ENCODE measurements around the gene PLCB2.

The PLCB2 gene

GRCh38 chr15:40282147-40282868 lies 25.4 kb downstream of the PLCB2 start (continued):
- TF ChIP-seq, protein P1, sequence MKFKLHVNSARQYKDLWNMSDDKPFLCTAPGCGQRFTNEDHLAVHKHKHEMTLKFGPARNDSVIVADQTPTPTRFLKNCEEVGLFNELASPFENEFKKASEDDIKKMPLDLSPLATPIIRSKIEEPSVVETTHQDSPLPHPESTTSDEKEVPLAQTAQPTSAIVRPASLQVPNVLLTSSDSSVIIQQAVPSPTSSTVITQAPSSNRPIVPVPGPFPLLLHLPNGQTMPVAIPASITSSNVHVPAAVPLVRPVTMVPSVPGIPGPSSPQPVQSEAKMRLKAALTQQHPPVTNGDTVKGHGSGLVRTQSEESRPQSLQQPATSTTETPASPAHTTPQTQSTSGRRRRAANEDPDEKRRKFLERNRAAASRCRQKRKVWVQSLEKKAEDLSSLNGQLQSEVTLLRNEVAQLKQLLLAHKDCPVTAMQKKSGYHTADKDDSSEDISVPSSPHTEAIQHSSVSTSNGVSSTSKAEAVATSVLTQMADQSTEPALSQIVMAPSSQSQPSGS (tag by site-specific recombination; IDR thresholded peaks at IDR 0.05; ENCODE audit: low read depth), result no peak
- peak; percentile 68 for TF ChIP-seq ZNF335 (tag by site-specific recombination; conservative IDR thresholded peaks at IDR 0.05)
- TF ChIP-seq EGR2 (tag by site-specific recombination; IDR thresholded peaks at IDR 0.05; ENCODE audit: low read depth), result 0 out of 2 replicates have a peak, but pooled peaks have one; percentile 22
- no peak for TF ChIP-seq MYNN (tag by site-specific recombination; IDR thresholded peaks at IDR 0.05; ENCODE audit: borderline replicate concordance)
- no peak for TF ChIP-seq SP3 (tag by site-specific recombination; IDR thresholded peaks at IDR 0.05)
- TF ChIP-seq ZNF549 (tag by site-specific recombination; IDR thresholded peaks at IDR 0.05), result no peak
- no peak; the same call in 1 of the 2 replicates for TF ChIP-seq WT1 (tag by site-specific recombination; IDR thresholded peaks at IDR 0.05)
- 0 out of 2 replicates have a peak, but pooled peaks have one; percentile 28 for TF ChIP-seq KLF8 (tag by site-specific recombination; IDR thresholded peaks at IDR 0.05)
- TF ChIP-seq ZNF239 (tag by site-specific recombination; IDR thresholded peaks at IDR 0.05), result no peak
- TF ChIP-seq PRDM4 (tag by site-specific recombination; IDR thresholded peaks at IDR 0.05), result no peak
- TF ChIP-seq ZIC2 (tag by site-specific recombination; IDR thresholded peaks at IDR 0.05), result no peak
- no peak for TF ChIP-seq ZNF777 (tag by site-specific recombination; IDR thresholded peaks at IDR 0.05; ENCODE audit: borderline replicate concordance)
- TF ChIP-seq, protein P2, sequence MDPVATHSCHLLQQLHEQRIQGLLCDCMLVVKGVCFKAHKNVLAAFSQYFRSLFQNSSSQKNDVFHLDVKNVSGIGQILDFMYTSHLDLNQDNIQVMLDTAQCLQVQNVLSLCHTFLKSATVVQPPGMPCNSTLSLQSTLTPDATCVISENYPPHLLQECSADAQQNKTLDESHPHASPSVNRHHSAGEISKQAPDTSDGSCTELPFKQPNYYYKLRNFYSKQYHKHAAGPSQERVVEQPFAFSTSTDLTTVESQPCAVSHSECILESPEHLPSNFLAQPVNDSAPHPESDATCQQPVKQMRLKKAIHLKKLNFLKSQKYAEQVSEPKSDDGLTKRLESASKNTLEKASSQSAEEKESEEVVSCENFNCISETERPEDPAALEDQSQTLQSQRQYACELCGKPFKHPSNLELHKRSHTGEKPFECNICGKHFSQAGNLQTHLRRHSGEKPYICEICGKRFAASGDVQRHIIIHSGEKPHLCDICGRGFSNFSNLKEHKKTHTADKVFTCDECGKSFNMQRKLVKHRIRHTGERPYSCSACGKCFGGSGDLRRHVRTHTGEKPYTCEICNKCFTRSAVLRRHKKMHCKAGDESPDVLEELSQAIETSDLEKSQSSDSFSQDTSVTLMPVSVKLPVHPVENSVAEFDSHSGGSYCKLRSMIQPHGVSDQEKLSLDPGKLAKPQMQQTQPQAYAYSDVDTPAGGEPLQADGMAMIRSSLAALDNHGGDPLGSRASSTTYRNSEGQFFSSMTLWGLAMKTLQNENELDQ (tag by site-specific recombination; IDR thresholded peaks at IDR 0.05; ENCODE audit: low read depth), result no peak
- TF ChIP-seq, protein P3, sequence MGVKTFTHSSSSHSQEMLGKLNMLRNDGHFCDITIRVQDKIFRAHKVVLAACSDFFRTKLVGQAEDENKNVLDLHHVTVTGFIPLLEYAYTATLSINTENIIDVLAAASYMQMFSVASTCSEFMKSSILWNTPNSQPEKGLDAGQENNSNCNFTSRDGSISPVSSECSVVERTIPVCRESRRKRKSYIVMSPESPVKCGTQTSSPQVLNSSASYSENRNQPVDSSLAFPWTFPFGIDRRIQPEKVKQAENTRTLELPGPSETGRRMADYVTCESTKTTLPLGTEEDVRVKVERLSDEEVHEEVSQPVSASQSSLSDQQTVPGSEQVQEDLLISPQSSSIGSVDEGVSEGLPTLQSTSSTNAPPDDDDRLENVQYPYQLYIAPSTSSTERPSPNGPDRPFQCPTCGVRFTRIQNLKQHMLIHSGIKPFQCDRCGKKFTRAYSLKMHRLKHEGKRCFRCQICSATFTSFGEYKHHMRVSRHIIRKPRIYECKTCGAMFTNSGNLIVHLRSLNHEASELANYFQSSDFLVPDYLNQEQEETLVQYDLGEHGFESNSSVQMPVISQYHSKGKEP (tag by site-specific recombination; IDR thresholded peaks at IDR 0.05), result no peak
- TF ChIP-seq PRDM1 (tag by site-specific recombination; IDR thresholded peaks at IDR 0.05), result no peak
- no peak for TF ChIP-seq ZNF658 (tag by site-specific recombination; IDR thresholded peaks at IDR 0.05)
- TF ChIP-seq ZNF692 (tag by site-specific recombination; IDR thresholded peaks at IDR 0.05), result peak; percentile 37; the same call in 1 of the 2 replicates
- TF ChIP-seq, protein P4, sequence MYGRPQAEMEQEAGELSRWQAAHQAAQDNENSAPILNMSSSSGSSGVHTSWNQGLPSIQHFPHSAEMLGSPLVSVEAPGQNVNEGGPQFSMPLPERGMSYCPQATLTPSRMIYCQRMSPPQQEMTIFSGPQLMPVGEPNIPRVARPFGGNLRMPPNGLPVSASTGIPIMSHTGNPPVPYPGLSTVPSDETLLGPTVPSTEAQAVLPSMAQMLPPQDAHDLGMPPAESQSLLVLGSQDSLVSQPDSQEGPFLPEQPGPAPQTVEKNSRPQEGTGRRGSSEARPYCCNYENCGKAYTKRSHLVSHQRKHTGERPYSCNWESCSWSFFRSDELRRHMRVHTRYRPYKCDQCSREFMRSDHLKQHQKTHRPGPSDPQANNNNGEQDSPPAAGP (tag by site-specific recombination; IDR thresholded peaks at IDR 0.05), result 0 out of 2 replicates have a peak, but pooled peaks have one; percentile 50
- TF ChIP-seq, protein P5, sequence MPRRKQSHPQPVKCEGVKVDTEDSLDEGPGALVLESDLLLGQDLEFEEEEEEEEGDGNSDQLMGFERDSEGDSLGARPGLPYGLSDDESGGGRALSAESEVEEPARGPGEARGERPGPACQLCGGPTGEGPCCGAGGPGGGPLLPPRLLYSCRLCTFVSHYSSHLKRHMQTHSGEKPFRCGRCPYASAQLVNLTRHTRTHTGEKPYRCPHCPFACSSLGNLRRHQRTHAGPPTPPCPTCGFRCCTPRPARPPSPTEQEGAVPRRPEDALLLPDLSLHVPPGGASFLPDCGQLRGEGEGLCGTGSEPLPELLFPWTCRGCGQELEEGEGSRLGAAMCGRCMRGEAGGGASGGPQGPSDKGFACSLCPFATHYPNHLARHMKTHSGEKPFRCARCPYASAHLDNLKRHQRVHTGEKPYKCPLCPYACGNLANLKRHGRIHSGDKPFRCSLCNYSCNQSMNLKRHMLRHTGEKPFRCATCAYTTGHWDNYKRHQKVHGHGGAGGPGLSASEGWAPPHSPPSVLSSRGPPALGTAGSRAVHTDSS (tag by site-specific recombination; IDR thresholded peaks at IDR 0.05), result no peak
- TF ChIP-seq ZBTB17 (tag by site-specific recombination; IDR thresholded peaks at IDR 0.05), result peak; percentile 72
- TF ChIP-seq KLF1 (tag by site-specific recombination; IDR thresholded peaks at IDR 0.05), result no peak
- TF ChIP-seq REPIN1 (tag by site-specific recombination; IDR thresholded peaks at IDR 0.05; ENCODE audit: low read depth), result no peak
- TF ChIP-seq ZNF76 (tag by site-specific recombination; IDR thresholded peaks at IDR 0.05; ENCODE audit: borderline replicate concordance, low read depth), result no peak
- TF ChIP-seq, protein P6, sequence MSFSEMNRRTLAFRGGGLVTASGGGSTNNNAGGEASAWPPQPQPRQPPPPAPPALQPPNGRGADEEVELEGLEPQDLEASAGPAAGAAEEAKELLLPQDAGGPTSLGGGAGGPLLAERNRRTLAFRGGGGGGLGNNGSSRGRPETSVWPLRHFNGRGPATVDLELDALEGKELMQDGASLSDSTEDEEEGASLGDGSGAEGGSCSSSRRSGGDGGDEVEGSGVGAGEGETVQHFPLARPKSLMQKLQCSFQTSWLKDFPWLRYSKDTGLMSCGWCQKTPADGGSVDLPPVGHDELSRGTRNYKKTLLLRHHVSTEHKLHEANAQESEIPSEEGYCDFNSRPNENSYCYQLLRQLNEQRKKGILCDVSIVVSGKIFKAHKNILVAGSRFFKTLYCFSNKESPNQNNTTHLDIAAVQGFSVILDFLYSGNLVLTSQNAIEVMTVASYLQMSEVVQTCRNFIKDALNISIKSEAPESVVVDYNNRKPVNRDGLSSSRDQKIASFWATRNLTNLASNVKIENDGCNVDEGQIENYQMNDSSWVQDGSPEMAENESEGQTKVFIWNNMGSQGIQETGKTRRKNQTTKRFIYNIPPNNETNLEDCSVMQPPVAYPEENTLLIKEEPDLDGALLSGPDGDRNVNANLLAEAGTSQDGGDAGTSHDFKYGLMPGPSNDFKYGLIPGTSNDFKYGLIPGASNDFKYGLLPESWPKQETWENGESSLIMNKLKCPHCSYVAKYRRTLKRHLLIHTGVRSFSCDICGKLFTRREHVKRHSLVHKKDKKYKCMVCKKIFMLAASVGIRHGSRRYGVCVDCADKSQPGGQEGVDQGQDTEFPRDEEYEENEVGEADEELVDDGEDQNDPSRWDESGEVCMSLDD (tag by site-specific recombination; IDR thresholded peaks at IDR 0.05), result no peak
